GM23338 (cell line): ENCODE measurements around the gene AFM.

Experiments used
- CTCF ChIP-seq, 2 experiments: fragments of 200-600 bp in 1 of 2; sonication (generic) in 1 of 2; conservative IDR thresholded peaks; 2 replicates each; pipeline versions ENCODE4 v1.5.1 to v1.6.1; 2016 to 2017; ENCODE audit warnings: antibody characterized with exemption in 2 of 2, low read depth in 2 of 2, mild to moderate bottlenecking in 2 of 2, moderate library complexity in 1 of 2
- ETS1 ChIP-seq: IDR thresholded peaks from 2 replicates; pipeline ENCODE4 v1.6.1; 2016; ENCODE audit warnings: antibody characterized with exemption
- EZH2 ChIP-seq: fragments of 200-600 bp; sonication (generic); IDR thresholded peaks from one replicate; pipeline ENCODE4 v1.8.0; 2017; ENCODE audit warnings: antibody characterized with exemption, mild to moderate bottlenecking, low read depth; ENCODE audit not compliant: unreplicated experiment
- JUNB ChIP-seq: IDR thresholded peaks from one replicate; pipeline ENCODE4 v1.6.1; 2016; ENCODE audit warnings: antibody characterized with exemption; ENCODE audit not compliant: unreplicated experiment
- NANOG ChIP-seq: IDR thresholded peaks from 2 replicates; pipeline ENCODE4 v1.6.1; 2016; ENCODE audit warnings: antibody characterized with exemption, borderline replicate concordance
- POLR2AphosphoS5 ChIP-seq: IDR thresholded peaks from 2 replicates; pipeline ENCODE4 v1.6.1; 2016; ENCODE audit warnings: antibody characterized with exemption, low read depth
- REST ChIP-seq: IDR thresholded peaks from one replicate; pipeline ENCODE4 v1.6.1; 2018; ENCODE audit warnings: antibody characterized with exemption; ENCODE audit not compliant: unreplicated experiment

GRCh38 chr4:73460913-73461522, 20.5 kb upstream of the AFM start:
- TF ChIP-seq CTCF (conservative IDR thresholded peaks at IDR 0.05; ENCODE audit: low read depth in 2 of 2): no peak
- no peak for TF ChIP-seq EZH2
- no peak for TF ChIP-seq POLR2AphosphoS5
- no peak for TF ChIP-seq REST
- no peak for TF ChIP-seq JUNB
- no peak for TF ChIP-seq NANOG
- no peak for TF ChIP-seq ETS1
